Measurements from ENCODE around the gene UMODL1.

UMODL1 gene

GRCh38 chr21:42038826-42039425 lies 32.2 kb upstream of the UMODL1 start:
- no peak for DNase-seq (ENCODE audit: low spot score)

GRCh38 chr21:42039470-42039901 lies 31.6 kb upstream of the UMODL1 start:
- no peak for DNase-seq (ENCODE audit: low spot score)

GRCh38 chr21:42039911-42040351 lies 31.2 kb upstream of the UMODL1 start:
- DNase-seq (ENCODE audit: low spot score): no peak

GRCh38 chr21:42040411-42041180 lies 30.5 kb upstream of the UMODL1 start:
- peak; percentile 96 for DNase-seq (ENCODE audit: low spot score)

DNA sequence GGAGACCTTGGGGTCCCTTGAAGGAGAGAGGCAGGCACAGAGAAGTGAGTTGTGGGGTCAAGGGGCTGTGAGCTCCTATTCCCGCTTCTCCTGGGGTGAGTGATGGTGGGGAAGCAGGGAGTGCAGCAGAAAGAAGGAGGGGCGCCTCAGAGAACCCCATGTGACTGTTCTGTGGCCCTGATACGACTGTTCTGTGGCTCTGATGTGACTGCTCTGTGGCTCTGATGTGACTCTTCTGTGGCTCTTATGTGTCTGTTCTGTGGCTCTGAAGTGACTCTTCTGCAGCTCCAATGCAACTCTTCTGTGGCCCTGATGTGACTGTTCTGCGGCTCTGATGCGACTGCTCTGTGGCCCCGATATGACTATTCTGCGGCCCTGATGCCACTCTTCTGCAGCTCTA lies 29.9 kb upstream of the UMODL1 start:
- no peak for DNase-seq (ENCODE audit: low spot score)

GRCh38 chr21:42041711-42042110 lies 29.4 kb upstream of the UMODL1 start:
- no peak for DNase-seq (ENCODE audit: low spot score)

- DNase-seq (ENCODE audit: low spot score): peak; percentile 24
Observed at GRCh38 chr21:42042651-42043050, 28.5 kb upstream of the UMODL1 start.

DNA sequence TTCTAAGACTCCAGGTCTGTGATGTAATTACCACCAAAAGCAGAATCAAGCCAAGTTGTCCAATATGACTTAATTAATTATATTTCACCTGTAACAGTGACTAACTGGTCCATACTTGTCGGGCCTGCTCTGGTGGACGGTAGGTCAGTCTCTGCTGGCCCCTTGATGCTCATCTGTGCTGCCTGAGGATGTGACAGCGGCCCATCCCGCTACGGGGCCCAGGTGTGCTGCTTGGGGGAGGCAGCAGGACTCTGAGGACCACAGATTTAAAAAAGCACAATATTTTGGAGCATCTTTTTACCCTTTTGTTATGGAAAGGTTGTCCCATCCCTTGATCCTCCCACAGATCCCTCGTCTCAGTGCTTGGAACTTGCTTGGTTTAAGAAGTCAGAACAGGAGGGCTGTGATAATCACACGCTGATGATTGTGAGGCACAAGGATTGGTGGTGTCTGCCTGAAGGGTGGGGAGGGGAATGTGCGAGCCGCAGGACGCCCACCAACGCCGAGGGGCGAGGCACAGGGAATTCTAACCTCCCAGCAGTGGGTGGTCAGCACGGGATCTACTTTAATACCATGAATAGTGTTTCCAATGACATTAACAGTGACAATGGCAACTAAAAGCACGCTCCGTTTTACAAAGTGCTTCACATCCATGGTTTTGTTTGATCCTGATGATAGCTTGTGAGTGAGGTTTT lies 27.8 kb upstream of the UMODL1 start:
- no peak for DNase-seq (ENCODE audit: low spot score)

GRCh38 chr21:42043961-42044360 lies 27.2 kb upstream of the UMODL1 start:
- no peak for DNase-seq (ENCODE audit: low spot score)

- no peak for DNase-seq (ENCODE audit: low spot score)
Observed at GRCh38 chr21:42044871-42045495, 26.1 kb upstream of the UMODL1 start.

DNA sequence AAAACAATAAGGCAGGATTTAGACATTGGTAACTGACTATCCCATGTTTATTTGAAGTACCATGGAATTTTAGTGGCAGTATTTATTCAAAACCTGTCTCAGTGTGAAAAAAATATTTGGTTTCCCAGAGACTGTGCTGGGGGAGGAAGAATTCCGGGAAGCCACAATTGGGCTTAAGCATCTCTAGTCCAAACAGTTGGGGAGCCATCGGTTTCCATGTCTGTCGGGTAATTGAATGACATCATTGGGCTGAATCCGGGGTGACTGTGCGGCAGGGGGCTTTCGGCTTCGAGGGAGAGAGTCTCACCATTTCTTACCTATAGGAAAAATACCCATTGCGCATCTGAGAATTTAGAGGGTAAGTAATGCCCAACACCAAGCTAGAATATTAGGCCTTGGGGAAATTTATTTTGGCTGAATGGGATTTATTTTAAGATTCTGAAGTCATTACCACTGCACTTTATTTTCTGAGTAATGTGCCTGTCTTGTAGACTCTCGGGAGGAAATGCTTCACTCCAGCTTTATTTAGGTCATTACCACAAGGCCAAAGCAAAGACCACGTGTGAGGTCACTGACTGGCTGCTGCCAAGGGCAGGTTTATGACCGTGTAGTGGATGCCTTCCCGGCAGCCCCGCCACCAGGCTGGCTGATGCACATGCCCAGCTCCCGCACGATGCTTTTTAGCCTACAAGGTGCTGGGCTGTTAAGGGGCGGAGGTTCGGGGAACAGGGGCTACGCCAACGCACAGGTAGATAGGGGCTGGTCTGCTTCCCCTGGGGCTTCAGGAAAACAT lies 23.1 kb upstream of the UMODL1 start:
- no peak for DNase-seq (ENCODE audit: low spot score)

DNA sequence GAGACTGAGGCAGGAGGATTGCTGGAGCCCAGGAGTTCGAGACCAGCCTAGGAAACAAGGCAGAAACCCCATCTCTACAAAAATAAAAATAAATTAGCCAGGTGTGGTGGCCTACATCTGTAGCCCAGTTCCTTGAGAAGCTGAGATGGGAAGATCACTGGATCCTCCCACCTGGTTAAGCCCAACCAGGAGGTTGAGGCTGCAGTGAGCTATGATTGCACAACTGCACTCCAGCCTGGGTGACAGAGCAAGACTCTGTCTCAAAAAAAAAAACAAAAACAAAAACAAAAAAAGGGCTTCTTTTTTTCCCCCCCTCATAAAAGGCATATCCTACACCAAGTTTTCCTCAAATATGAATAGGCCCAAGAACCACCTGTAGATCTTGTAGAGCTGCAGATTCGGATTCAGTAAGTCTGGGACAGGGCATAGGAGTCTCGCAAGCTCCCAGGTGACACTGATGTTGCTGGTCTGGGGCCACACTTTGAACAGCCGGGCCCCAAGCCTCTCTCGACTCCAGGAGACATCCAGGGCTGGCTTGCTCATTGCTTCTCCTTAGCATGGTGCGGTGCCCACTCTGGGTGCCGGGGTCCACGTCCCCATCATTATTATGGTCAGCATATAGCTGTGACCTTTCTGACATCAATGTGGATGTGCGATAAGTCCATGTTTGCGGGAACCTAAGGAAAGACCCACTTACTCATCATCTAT lies 22.1 kb upstream of the UMODL1 start:
- no peak for DNase-seq (ENCODE audit: low spot score)

- DNase-seq (ENCODE audit: low spot score): no peak
Observed at GRCh38 chr21:42049578-42050430, 21.3 kb upstream of the UMODL1 start.

DNA sequence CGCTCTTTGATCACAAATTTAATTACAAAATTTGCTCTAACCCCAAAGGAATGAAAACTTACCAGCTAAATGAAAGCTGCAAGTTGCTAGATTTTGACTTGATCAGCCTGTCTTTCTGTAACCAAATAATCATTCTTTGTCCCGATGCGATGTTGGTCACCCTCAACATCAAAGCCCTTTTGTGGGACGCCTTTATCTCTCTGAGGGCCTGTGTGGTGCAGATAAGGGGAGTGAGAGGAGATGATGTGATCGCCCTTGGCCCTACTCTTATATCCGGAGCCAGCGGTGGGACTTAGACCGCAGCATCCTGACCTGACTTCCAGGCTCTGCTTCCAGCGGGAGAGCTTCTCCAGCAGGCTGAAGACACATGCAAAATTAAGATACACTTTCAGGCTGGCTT lies 19.3 kb upstream of the UMODL1 start:
- no peak for DNase-seq (ENCODE audit: low spot score)

- no peak for DNase-seq (ENCODE audit: low spot score)
Observed at GRCh38 chr21:42055425-42055824, 15.7 kb upstream of the UMODL1 start.

DNA sequence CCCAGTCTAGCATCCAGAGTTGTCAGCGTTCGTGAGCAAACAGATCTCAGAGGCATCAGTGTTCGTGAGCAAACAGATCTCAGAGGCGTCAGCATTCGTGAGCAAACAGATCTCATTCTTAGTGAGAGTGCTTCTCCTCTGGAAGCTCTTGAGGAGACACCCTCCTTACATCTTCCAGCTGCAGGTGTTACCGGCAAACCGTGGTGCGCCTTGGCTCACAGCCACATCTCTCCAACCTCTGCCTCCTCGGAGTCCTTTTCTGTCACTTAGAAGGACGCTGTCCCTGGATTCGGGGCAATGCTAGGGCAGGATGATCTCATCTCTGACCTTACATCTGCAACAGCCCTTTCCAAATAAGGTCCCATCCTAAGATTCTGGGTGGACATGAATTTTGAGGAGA lies 14.6 kb upstream of the UMODL1 start:
- DNase-seq (ENCODE audit: low spot score): no peak

- DNase-seq (ENCODE audit: low spot score): no peak
Observed at GRCh38 chr21:42056996-42057689, 14.0 kb upstream of the UMODL1 start.

DNA sequence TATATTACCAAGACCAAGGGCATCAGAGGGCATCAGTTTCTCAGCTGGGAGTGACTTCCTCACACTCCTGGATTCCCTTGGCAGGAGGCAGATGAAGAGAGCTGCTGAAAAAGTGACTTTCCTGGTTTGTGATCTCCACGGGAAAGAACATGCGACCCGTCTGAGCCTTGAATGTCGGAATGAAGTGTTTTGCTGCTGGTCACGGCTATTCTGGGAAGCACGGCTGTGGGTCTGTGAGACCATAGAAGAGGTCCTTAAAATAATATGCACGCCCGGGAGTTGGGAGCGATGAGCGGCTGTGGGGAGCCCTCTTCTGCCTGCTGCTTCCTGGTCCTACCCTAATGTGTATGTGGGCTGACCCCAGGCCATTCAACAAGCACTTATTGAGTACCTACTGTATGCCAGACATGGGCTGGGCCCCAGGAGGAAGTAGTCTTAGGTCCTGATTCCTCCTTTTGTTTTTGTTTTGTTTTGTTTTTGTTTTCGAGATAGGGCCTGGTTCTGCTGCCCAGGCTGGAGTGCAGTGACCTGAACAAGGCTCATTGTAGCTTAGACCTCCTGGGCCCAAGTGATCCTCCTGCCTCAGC lies 13.2 kb upstream of the UMODL1 start:
- no peak for DNase-seq (ENCODE audit: low spot score)

GRCh38 chr21:42058631-42059111 lies 12.4 kb upstream of the UMODL1 start:
- no peak for DNase-seq (ENCODE audit: low spot score)

Data from SW480 (cell line).